ENCODE measurements around the gene HSP90AA1.

DNA sequence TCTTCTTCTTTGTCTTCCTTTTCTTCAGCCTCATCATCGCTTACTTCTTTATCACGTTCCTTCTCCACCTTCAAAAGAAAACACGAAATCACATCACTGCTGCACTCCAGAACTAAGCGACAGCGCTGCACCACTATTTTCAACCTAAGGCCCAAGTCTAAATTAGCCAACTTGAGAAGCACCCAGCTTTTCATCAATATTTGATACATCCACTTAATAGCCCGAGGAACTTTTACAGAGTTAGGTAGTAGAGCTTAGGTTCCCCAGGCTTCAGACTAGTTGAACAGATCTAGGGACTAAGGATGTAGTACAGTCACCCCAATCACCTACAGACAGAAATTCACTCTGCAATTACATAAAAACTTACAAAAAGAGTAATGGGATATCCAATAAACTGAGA lies 1.9 kb downstream of the HSP90AA1 start:
- TF ChIP-seq CTCF (IDR thresholded peaks at IDR 0.05; ENCODE audit: borderline replicate concordance, extremely low read depth, low read length, poor library complexity, severe bottlenecking) (no peak), EZH2 (IDR thresholded peaks at IDR 0.05; ENCODE audit: borderline replicate concordance, low read depth, low read length, severe bottlenecking) (no peak)
